Measurements from ENCODE around the gene SMAD4. TPM values are rescaled to one million over a fixed set of nuclear protein-coding genes. Genes with fewer than 3 reads are reported as not detected.

Gene SMAD4
- polyA plus RNA-seq, 3 donors, result 21.0 to 34.0 (median 29.1) TPM

GRCh38 chr18:50986360-50987087 is 43.5 kb upstream of the SMAD4 start:
- no peak overlapping the region for H2AFZ ChIP-seq (ENCODE audit: insufficient read depth, low read depth, low read length, poor library complexity, severe bottlenecking)
- H3K4me3 ChIP-seq (replicated peaks in 1 of 3; ENCODE audit: low read depth in 2 of 3, low read length in 3 of 3), result no peak overlapping the region
- H3K4me2 ChIP-seq (replicated peaks; ENCODE audit: extremely low read depth, low read length, poor library complexity, severe bottlenecking), result no peak overlapping the region
- no peak overlapping the region for H3K4me3 Mint-ChIP-seq
- no peaks in the 10 kb centered on the region for H3K27me3 ChIP-seq (ENCODE audit: control insufficient read depth in 2 of 2, insufficient read depth in 2 of 2, low read length in 2 of 2)
- peaks cover 25 to 35% of the 10 kb centered on the region in 2 donors for H3K36me3 Mint-ChIP-seq
- H3K79me2 ChIP-seq (ENCODE audit: insufficient read depth, low read length), result no peaks in the 10 kb centered on the region
- H3K4me1 Mint-ChIP-seq, result peaks cover under 1% of the 10 kb centered on the region
- no peaks in the 10 kb centered on the region for H3K9me3 ChIP-seq (replicated peaks in 1 of 2; ENCODE audit: control insufficient read depth in 1 of 2, insufficient read depth in 1 of 2, low read length in 2 of 2)
- H3K4me1 ChIP-seq (ENCODE audit: control insufficient read depth in 1 of 2, insufficient read depth in 2 of 2, low read length in 2 of 2), result no peaks in the 10 kb centered on the region
- no peaks in the 10 kb centered on the region for H3K27me3 Mint-ChIP-seq (ENCODE audit: low read depth in 3 of 3)
- peaks cover 0 to 1% (median 0%) of the 10 kb centered on the region in 7 donors for H3K9me3 Mint-ChIP-seq
- no peak overlapping the region for H3K9ac ChIP-seq (ENCODE audit: insufficient read depth, low read length, poor library complexity, severe bottlenecking)
- no peak overlapping the region for H3K27ac ChIP-seq (ENCODE audit: low read depth in 1 of 2, low read length in 2 of 2)
- intact Hi-C loops (cut with micrococcal nuclease), result no loop called here
- no peaks in the 10 kb centered on the region for H4K20me1 ChIP-seq (ENCODE audit: insufficient read depth, low read length)
- TF ChIP-seq CTCF (IDR thresholded peaks at IDR 0.05), result no peak
- 100% methylated on average over 2 of the region's 2 CpGs for WGBS (ENCODE audit: insufficient coverage)
- peaks cover 16 to 52% of the 10 kb centered on the region in 2 donors for H3K36me3 ChIP-seq (replicated peaks in 1 of 2; ENCODE audit: control insufficient read depth in 1 of 2, insufficient read depth in 2 of 2, low read length in 2 of 2)
- H3K27ac Mint-ChIP-seq, result no peak overlapping the region
- no peak for DNase-seq

- no peak overlapping the region for H3K27ac ChIP-seq (ENCODE audit: low read depth in 1 of 2, low read length in 2 of 2)
- Mint-ChIP-seq H3K9me3 (peaks cover 0 to 1% (median 0%) of the 10 kb centered on the region in 7 donors), H3K27me3 (ENCODE audit: low read depth in 3 of 3) (no peaks in the 10 kb centered on the region), H3K4me1 (no peaks in the 10 kb centered on the region), H3K36me3 (peaks cover 25 to 31% of the 10 kb centered on the region in 2 donors), H3K4me3 (no peak overlapping the region), H3K27ac (no peak overlapping the region)
- H2AFZ ChIP-seq (ENCODE audit: insufficient read depth, low read depth, low read length, poor library complexity, severe bottlenecking), result no peak overlapping the region
- H3K27me3 ChIP-seq (ENCODE audit: control insufficient read depth in 2 of 2, insufficient read depth in 2 of 2, low read length in 2 of 2), result no peaks in the 10 kb centered on the region
- no peak overlapping the region for H3K4me3 ChIP-seq (replicated peaks in 1 of 3; ENCODE audit: low read depth in 2 of 3, low read length in 3 of 3)
- H3K9me3 ChIP-seq (replicated peaks in 1 of 2; ENCODE audit: control insufficient read depth in 1 of 2, insufficient read depth in 1 of 2, low read length in 2 of 2), result no peaks in the 10 kb centered on the region
- no peak overlapping the region for H3K4me2 ChIP-seq (replicated peaks; ENCODE audit: extremely low read depth, low read length, poor library complexity, severe bottlenecking)
- H3K9ac ChIP-seq (ENCODE audit: insufficient read depth, low read length, poor library complexity, severe bottlenecking), result no peak overlapping the region
- 70% methylated on average over 1 of the region's 2 CpGs for WGBS (ENCODE audit: insufficient coverage)
- no peaks in the 10 kb centered on the region for H4K20me1 ChIP-seq (ENCODE audit: insufficient read depth, low read length)
- H3K79me2 ChIP-seq (ENCODE audit: insufficient read depth, low read length), result no peaks in the 10 kb centered on the region
- no peaks in the 10 kb centered on the region for H3K4me1 ChIP-seq (ENCODE audit: control insufficient read depth in 1 of 2, insufficient read depth in 2 of 2, low read length in 2 of 2)
- H3K36me3 ChIP-seq (replicated peaks in 1 of 2; ENCODE audit: control insufficient read depth in 1 of 2, insufficient read depth in 2 of 2, low read length in 2 of 2), result peaks cover 16 to 48% of the 10 kb centered on the region in 2 donors
- intact Hi-C loops (cut with micrococcal nuclease), result no loop called here
- TF ChIP-seq CTCF (IDR thresholded peaks at IDR 0.05), result no peak
- DNase-seq, result no peak
Observed at GRCh38 chr18:50987261-50987660, 42.8 kb upstream of the SMAD4 start.
